HEK293 (cell line): ENCODE measurements around the gene LDLR.

Experiments used
- CTCF ChIA-PET: fragments of 350-600 bp; formaldehyde crosslinking; extraction: SDS; loops from one replicate; lab custom pipeline; 2021; ENCODE audit warnings: antibody characterized with exemption; lab: Yijun Ruan, JAX
- POLR2A ChIA-PET: fragments of 300-600 bp; formaldehyde crosslinking; extraction: SDS; loops from one replicate; lab custom pipeline; 2020; ENCODE audit warnings: antibody characterized with exemption, inconsistent platforms; lab: Yijun Ruan, JAX
- H3K27ac ChIP-seq: fragments of 200-500 bp; sonication (Bioruptor generic); 2 replicates; pipeline ENCODE4 v1.5.1; 2014; ENCODE audit warnings: low read depth, low read length, control low read depth, inconsistent platforms; ENCODE audit errors: extremely low read depth
- H3K36me3 ChIP-seq, 2 experiments: fragments of 200-500 bp in 1 of 2; sonication (Bioruptor generic) in 1 of 2; 1 replicate in 1 of 2; 2 replicates in 1 of 2; pipeline ENCODE4 v1.5.1; 2014 to 2017; ENCODE audit warnings: inconsistent platforms in 2 of 2, low read length in 2 of 2; ENCODE audit not compliant: control insufficient read depth in 2 of 2, insufficient read depth in 1 of 2
- H3K4me1 ChIP-seq: fragments of 200-500 bp; sonication (Bioruptor generic); 2 replicates; pipeline ENCODE4 v1.5.1; 2014; ENCODE audit warnings: mild to moderate bottlenecking, low read length, inconsistent platforms; ENCODE audit not compliant: control insufficient read depth, insufficient read depth
- H3K4me3 ChIP-seq: 2 replicates; pipeline ENCODE4 v1.5.1; 2011; ENCODE audit warnings: low read depth, mild to moderate bottlenecking, control low read depth, low read length, moderate library complexity
- H3K9me3 ChIP-seq: fragments of 200-500 bp; sonication (Bioruptor generic); 2 replicates; pipeline ENCODE4 v1.5.1; 2014; ENCODE audit warnings: low read depth, low read length, inconsistent platforms; ENCODE audit not compliant: control insufficient read depth, insufficient read depth
- BCL11A ChIP-seq: fragments of 450-650 bp; formaldehyde crosslinking; IDR thresholded peaks from 2 replicates; pipeline ENCODE4 v1.5.1; 2016; ENCODE audit warnings: low read depth, missing biosample characterization, missing genetic modification characterization
- GLIS1 ChIP-seq: fragments of 450-650 bp; formaldehyde crosslinking; IDR thresholded peaks from 2 replicates; pipeline ENCODE4 v1.5.1; 2016; ENCODE audit warnings: missing biosample characterization, missing genetic modification characterization
- HOXA7 ChIP-seq: sonication (generic); formaldehyde crosslinking; IDR thresholded peaks from 2 replicates; pipeline ENCODE4 v1.8.1; 2022; ENCODE audit warnings: missing genetic modification reagents, borderline replicate concordance
- HOXD13 ChIP-seq: sonication (generic); formaldehyde crosslinking; IDR thresholded peaks from 2 replicates; pipeline ENCODE4 v1.8.0; 2022; ENCODE audit warnings: missing genetic modification reagents, borderline replicate concordance
- MZF1 ChIP-seq: fragments of 450-650 bp; formaldehyde crosslinking; IDR thresholded peaks from 2 replicates; pipeline ENCODE4 v1.5.1; 2017; ENCODE audit warnings: missing biosample characterization, missing genetic modification characterization, borderline replicate concordance
- OVOL3 ChIP-seq: fragments of 450-650 bp; formaldehyde crosslinking; IDR thresholded peaks from 2 replicates; pipeline ENCODE4 v1.5.1; 2016; ENCODE audit warnings: missing biosample characterization, missing genetic modification characterization
- RBAK ChIP-seq: fragments of 450-650 bp; formaldehyde crosslinking; IDR thresholded peaks from 2 replicates; pipeline ENCODE4 v1.5.1; 2016; ENCODE audit warnings: missing biosample characterization, missing genetic modification characterization
- SETDB1 ChIP-seq: IDR thresholded peaks from one replicate; pipeline ENCODE4 v1.6.1; 2017; ENCODE audit warnings: mild to moderate bottlenecking, low read length, moderate library complexity, mixed read lengths; ENCODE audit not compliant: insufficient read length
- SP2 ChIP-seq: fragments of 450-650 bp; formaldehyde crosslinking; IDR thresholded peaks from 2 replicates; pipeline ENCODE4 v1.5.1; 2016; ENCODE audit warnings: missing biosample characterization, missing genetic modification characterization
- ZBTB48 ChIP-seq: fragments of 450-650 bp; formaldehyde crosslinking; IDR thresholded peaks from 2 replicates; pipeline ENCODE4 v1.5.1; 2016; ENCODE audit warnings: missing biosample characterization, missing genetic modification characterization
- ZFP3 ChIP-seq: fragments of 450-650 bp; formaldehyde crosslinking; IDR thresholded peaks from 2 replicates; pipeline ENCODE4 v1.5.1; 2016; ENCODE audit warnings: low read depth, missing biosample characterization, missing genetic modification characterization
- ZFP69B ChIP-seq: fragments of 450-650 bp; formaldehyde crosslinking; IDR thresholded peaks from 2 replicates; pipeline ENCODE4 v1.5.1; 2016; ENCODE audit warnings: missing biosample characterization, missing genetic modification characterization
- ZIC2 ChIP-seq: fragments of 450-650 bp; formaldehyde crosslinking; IDR thresholded peaks from 2 replicates; pipeline ENCODE4 v1.5.1; 2016; ENCODE audit warnings: missing biosample characterization, missing genetic modification characterization
- ZNF221 ChIP-seq: fragments of 450-650 bp; formaldehyde crosslinking; IDR thresholded peaks from 2 replicates; pipeline ENCODE4 v1.5.1; 2017; ENCODE audit warnings: missing biosample characterization, missing genetic modification characterization, borderline replicate concordance
- ZNF24 ChIP-seq: fragments of 450-650 bp; formaldehyde crosslinking; IDR thresholded peaks from 2 replicates; pipeline ENCODE4 v1.5.1; 2016; ENCODE audit warnings: missing biosample characterization, missing genetic modification characterization
- ZNF341 ChIP-seq: fragments of 450-650 bp; formaldehyde crosslinking; IDR thresholded peaks from 2 replicates; pipeline ENCODE4; 2016; ENCODE audit warnings: low read depth, missing biosample characterization, missing genetic modification characterization
- ZNF354C ChIP-seq: fragments of 450-650 bp; formaldehyde crosslinking; IDR thresholded peaks from 2 replicates; pipeline ENCODE4 v1.5.1; 2016; ENCODE audit warnings: missing biosample characterization, missing genetic modification characterization, low read depth, borderline replicate concordance
- ZNF510 ChIP-seq: fragments of 450-650 bp; formaldehyde crosslinking; IDR thresholded peaks from 2 replicates; pipeline ENCODE4 v1.5.1; 2018; ENCODE audit warnings: mild to moderate bottlenecking, missing genetic modification characterization, missing biosample characterization; ENCODE audit not compliant: insufficient replicate concordance
- ZNF660 ChIP-seq: fragments of 450-650 bp; IDR thresholded peaks from 2 replicates; pipeline ENCODE4 v1.5.1; 2018; ENCODE audit warnings: missing biosample characterization, mild to moderate bottlenecking, missing genetic modification characterization
- ZNF701 ChIP-seq: fragments of 450-650 bp; formaldehyde crosslinking; IDR thresholded peaks from 2 replicates; pipeline ENCODE4 v1.5.1; 2016; ENCODE audit warnings: missing biosample characterization, missing genetic modification characterization
- ZNF76 ChIP-seq: fragments of 450-650 bp; formaldehyde crosslinking; IDR thresholded peaks from 2 replicates; pipeline ENCODE4; 2016; ENCODE audit warnings: low read depth, missing biosample characterization, missing genetic modification characterization, borderline replicate concordance
- ZNF777 ChIP-seq: fragments of 450-650 bp; formaldehyde crosslinking; IDR thresholded peaks from 2 replicates; pipeline ENCODE4 v1.5.1; 2017; ENCODE audit warnings: missing biosample characterization, missing genetic modification characterization, borderline replicate concordance
- ZNF830 ChIP-seq: fragments of 450-650 bp; IDR thresholded peaks from 2 replicates; pipeline ENCODE4 v1.5.0; 2018; ENCODE audit warnings: missing biosample characterization, missing genetic modification characterization, low read depth, mild to moderate bottlenecking, moderate library complexity
- ZSCAN30 ChIP-seq: fragments of 450-650 bp; IDR thresholded peaks from 2 replicates; pipeline ENCODE4 v1.5.1; 2018; ENCODE audit warnings: missing biosample characterization, mild to moderate bottlenecking, missing genetic modification characterization, moderate library complexity
- TF ChIP-seq, protein P1 (sequence below): fragments of 450-650 bp; formaldehyde crosslinking; IDR thresholded peaks from 2 replicates; pipeline ENCODE4 v1.5.1; 2016; ENCODE audit warnings: missing biosample characterization, missing genetic modification characterization
- TF ChIP-seq, protein P2 (sequence below): fragments of 450-650 bp; formaldehyde crosslinking; IDR thresholded peaks from 2 replicates; pipeline ENCODE4 v1.5.1; 2016; ENCODE audit warnings: missing biosample characterization, missing genetic modification characterization, low read depth
- TF ChIP-seq, protein P3 (sequence below): fragments of 450-650 bp; formaldehyde crosslinking; IDR thresholded peaks from 2 replicates; pipeline ENCODE4 v1.5.1; 2016; ENCODE audit warnings: missing biosample characterization, missing genetic modification characterization

LDLR gene

GRCh38 chr19:11089254-11090013, at the start of gene LDLR (continued):
- TF ChIP-seq, protein P1, sequence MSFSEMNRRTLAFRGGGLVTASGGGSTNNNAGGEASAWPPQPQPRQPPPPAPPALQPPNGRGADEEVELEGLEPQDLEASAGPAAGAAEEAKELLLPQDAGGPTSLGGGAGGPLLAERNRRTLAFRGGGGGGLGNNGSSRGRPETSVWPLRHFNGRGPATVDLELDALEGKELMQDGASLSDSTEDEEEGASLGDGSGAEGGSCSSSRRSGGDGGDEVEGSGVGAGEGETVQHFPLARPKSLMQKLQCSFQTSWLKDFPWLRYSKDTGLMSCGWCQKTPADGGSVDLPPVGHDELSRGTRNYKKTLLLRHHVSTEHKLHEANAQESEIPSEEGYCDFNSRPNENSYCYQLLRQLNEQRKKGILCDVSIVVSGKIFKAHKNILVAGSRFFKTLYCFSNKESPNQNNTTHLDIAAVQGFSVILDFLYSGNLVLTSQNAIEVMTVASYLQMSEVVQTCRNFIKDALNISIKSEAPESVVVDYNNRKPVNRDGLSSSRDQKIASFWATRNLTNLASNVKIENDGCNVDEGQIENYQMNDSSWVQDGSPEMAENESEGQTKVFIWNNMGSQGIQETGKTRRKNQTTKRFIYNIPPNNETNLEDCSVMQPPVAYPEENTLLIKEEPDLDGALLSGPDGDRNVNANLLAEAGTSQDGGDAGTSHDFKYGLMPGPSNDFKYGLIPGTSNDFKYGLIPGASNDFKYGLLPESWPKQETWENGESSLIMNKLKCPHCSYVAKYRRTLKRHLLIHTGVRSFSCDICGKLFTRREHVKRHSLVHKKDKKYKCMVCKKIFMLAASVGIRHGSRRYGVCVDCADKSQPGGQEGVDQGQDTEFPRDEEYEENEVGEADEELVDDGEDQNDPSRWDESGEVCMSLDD: peak; percentile 42
- no peak for TF ChIP-seq ZNF76 (tag by site-specific recombination)
- TF ChIP-seq ZFP69B (tag by site-specific recombination): peak; percentile 84
- TF ChIP-seq SETDB1: peak; percentile 15
- TF ChIP-seq ZSCAN30 (tag by site-specific recombination): 0 out of 2 replicates have a peak, but pooled peaks have one; percentile 18
- 0 out of 2 replicates have a peak, but pooled peaks have one; percentile 36 for TF ChIP-seq BCL11A (tag by site-specific recombination)
- TF ChIP-seq ZNF660: peak; percentile 48; the same call in 1 of the 2 replicates
- peak; percentile 62; the same call in 1 of the 2 replicates for TF ChIP-seq ZBTB48 (tag by site-specific recombination)
- TF ChIP-seq ZNF341: peak; percentile 86
- 0 out of 2 replicates have a peak, but pooled peaks have one; percentile 37 for TF ChIP-seq ZNF24 (tag by site-specific recombination)
- 0 out of 2 replicates have a peak, but pooled peaks have one; percentile 8 for TF ChIP-seq ZFP3 (tag by site-specific recombination)
- TF ChIP-seq, protein P2, sequence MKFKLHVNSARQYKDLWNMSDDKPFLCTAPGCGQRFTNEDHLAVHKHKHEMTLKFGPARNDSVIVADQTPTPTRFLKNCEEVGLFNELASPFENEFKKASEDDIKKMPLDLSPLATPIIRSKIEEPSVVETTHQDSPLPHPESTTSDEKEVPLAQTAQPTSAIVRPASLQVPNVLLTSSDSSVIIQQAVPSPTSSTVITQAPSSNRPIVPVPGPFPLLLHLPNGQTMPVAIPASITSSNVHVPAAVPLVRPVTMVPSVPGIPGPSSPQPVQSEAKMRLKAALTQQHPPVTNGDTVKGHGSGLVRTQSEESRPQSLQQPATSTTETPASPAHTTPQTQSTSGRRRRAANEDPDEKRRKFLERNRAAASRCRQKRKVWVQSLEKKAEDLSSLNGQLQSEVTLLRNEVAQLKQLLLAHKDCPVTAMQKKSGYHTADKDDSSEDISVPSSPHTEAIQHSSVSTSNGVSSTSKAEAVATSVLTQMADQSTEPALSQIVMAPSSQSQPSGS: peak; percentile 44; the same call in 1 of the 2 replicates
- peak; percentile 44 for TF ChIP-seq SP2
- TF ChIP-seq ZNF510 (tag by site-specific recombination): no peak
- TF ChIP-seq, all 188 proteins: peak for 42

GRCh38 chr19:11041194-11041593, 48.1 kb upstream of the LDLR start:
- POLR2A ChIA-PET: no interaction called here
- Histone ChIP-seq H3K27ac (no peak overlapping the region), H3K9me3 (no peaks in the 10 kb centered on the region)

DNA sequence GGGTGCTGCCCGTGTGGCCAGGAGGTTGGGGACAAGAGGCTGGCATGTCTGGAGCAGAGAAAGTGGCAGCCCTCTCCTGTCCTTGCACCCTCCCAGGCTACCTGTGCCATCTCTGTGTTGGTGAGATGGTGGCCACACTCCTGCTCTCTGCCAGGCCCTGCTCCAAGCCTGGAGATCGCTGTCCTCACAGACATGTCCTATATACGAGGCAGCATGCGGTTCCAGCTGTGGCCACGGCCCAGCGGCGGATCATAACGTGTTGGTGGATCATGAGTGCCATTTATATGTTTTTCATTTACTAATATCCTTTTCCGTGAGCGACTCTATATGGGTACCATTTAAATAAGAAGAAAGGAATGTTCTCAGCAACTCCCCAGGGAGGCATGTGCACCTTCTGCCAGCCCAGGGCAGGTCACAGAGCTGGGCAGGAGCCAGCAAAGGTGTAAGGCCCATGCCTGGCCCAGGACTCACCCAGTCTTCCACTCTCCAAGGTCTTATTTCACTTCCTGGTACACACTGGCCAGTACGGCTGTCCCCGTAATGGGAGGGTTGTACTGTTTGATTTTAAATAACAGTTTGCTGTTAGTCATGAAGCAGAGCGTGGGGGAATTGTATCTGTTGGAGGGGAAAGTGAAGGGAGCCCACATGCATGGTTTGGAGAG, 47.2 kb upstream of the LDLR start:
- Histone ChIP-seq H3K4me1 (no peaks in the 10 kb centered on the region), H3K27ac (no peak overlapping the region), H3K36me3 (peaks cover 30 to 74% of the 10 kb centered on the region in 2 experiments; a peak in 2 of 3 replicates), H3K9me3 (no peaks in the 10 kb centered on the region), H3K4me3 (no peak overlapping the region)
- CTCF ChIA-PET: no interaction called here
- POLR2A ChIA-PET: no interaction called here
- TF ChIP-seq MZF1 (tag by site-specific recombination) (no peak), ZNF701 (tag by site-specific recombination) (no peak), HOXD13 (CRISPR knock-in tag) (no peak), RBAK (tag by site-specific recombination) (no peak), ZNF221 (no peak), HOXA7 (CRISPR knock-in tag) (no peak), ZNF354C (no peak), ZIC2 (tag by site-specific recombination) (no peak), ZNF510 (tag by site-specific recombination) (no peak), ZNF777 (no peak), OVOL3 (tag by site-specific recombination) (no peak)

More at GRCh38 chr19:11041194-11041593, 48.1 kb upstream of the LDLR start:
- CTCF ChIA-PET: no interaction called here
- no peak overlapping the region for H3K4me3 ChIP-seq
- peaks cover 39 to 76% of the 10 kb centered on the region in 2 experiments for H3K36me3 ChIP-seq
- H3K4me1 ChIP-seq: no peaks in the 10 kb centered on the region
- TF ChIP-seq, protein P3, sequence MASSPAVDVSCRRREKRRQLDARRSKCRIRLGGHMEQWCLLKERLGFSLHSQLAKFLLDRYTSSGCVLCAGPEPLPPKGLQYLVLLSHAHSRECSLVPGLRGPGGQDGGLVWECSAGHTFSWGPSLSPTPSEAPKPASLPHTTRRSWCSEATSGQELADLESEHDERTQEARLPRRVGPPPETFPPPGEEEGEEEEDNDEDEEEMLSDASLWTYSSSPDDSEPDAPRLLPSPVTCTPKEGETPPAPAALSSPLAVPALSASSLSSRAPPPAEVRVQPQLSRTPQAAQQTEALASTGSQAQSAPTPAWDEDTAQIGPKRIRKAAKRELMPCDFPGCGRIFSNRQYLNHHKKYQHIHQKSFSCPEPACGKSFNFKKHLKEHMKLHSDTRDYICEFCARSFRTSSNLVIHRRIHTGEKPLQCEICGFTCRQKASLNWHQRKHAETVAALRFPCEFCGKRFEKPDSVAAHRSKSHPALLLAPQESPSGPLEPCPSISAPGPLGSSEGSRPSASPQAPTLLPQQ (tag by site-specific recombination): no peak
- TF ChIP-seq ZNF830 (tag by site-specific recombination) (no peak), GLIS1 (tag by site-specific recombination) (no peak)
